GM23248 (cell line): ENCODE results near the gene AIF1. TPM values are rescaled to one million over a fixed set of nuclear protein-coding genes. Genes with fewer than 3 reads are reported as not detected.

ENCODE experiments used
- DNase-seq: peaks from one replicate; pipeline ENCODE4 v3.0.0-alpha.2; 2015
- H2AFZ ChIP-seq: fragments of 200-600 bp; sonication (generic); 2 replicates; pipeline ENCODE4 v1.6.1; 2016; ENCODE audit warnings: antibody characterized with exemption
- H3F3A ChIP-seq: fragments of 200-600 bp; sonication (generic); 2 replicates; pipeline ENCODE4 v1.6.1; 2016; ENCODE audit warnings: mild to moderate bottlenecking, antibody characterized with exemption, mixed run types; ENCODE audit not compliant: insufficient read depth
- H3K27ac ChIP-seq: fragments of 200-600 bp; sonication (generic); 2 replicates; pipeline ENCODE4 v1.5.1; 2016; ENCODE audit warnings: mild to moderate bottlenecking
- H3K27me3 ChIP-seq: fragments of 200-600 bp; sonication (generic); replicated peaks from 2 replicates; pipeline ENCODE4 v1.6.1; 2016; ENCODE audit warnings: mild to moderate bottlenecking; ENCODE audit not compliant: insufficient read depth
- H3K36me3 ChIP-seq: fragments of 200-600 bp; sonication (generic); 2 replicates; pipeline ENCODE4 v1.6.1; 2016; ENCODE audit warnings: low read depth, mild to moderate bottlenecking
- H3K4me1 ChIP-seq: fragments of 200-600 bp; sonication (generic); 2 replicates; pipeline ENCODE4 v1.6.1; 2016; ENCODE audit warnings: mild to moderate bottlenecking; ENCODE audit not compliant: insufficient read depth
- H3K4me2 ChIP-seq: fragments of 200-600 bp; sonication (generic); one replicate; pipeline ENCODE4 v1.6.1; 2016; ENCODE audit warnings: mild to moderate bottlenecking; ENCODE audit not compliant: unreplicated experiment
- H3K4me3 ChIP-seq: fragments of 200-600 bp; sonication (generic); 2 replicates; pipeline ENCODE4 v1.5.1; 2016; ENCODE audit warnings: mild to moderate bottlenecking
- H3K79me2 ChIP-seq: fragments of 200-600 bp; sonication (generic); 2 replicates; pipeline ENCODE4 v1.6.1; 2016; ENCODE audit warnings: mild to moderate bottlenecking; ENCODE audit not compliant: insufficient read depth
- H3K9ac ChIP-seq: fragments of 200-600 bp; sonication (generic); 2 replicates; pipeline ENCODE4 v1.6.1; 2016; ENCODE audit warnings: mild to moderate bottlenecking
- H3K9me2 ChIP-seq: fragments of 200-600 bp; sonication (generic); 2 replicates; pipeline ENCODE4 v1.6.1; 2016; ENCODE audit warnings: mixed run types, mild to moderate bottlenecking, moderate library complexity; ENCODE audit not compliant: insufficient read depth
- H3K9me3 ChIP-seq: fragments of 200-600 bp; sonication (generic); one replicate; pipeline ENCODE4 v1.6.1; 2017; ENCODE audit warnings: low read depth
- H4K20me1 ChIP-seq: fragments of 200-600 bp; sonication (generic); 2 replicates; pipeline ENCODE4 v1.6.0; 2016; ENCODE audit not compliant: insufficient read depth
- EZH2 ChIP-seq: fragments of 200-600 bp; sonication (generic); IDR thresholded peaks from 2 replicates; pipeline ENCODE4 v1.6.1; 2018; ENCODE audit warnings: antibody characterized with exemption, mild to moderate bottlenecking; ENCODE audit not compliant: insufficient read depth, poor library complexity, severe bottlenecking
- EZH2phosphoT487 ChIP-seq: fragments of 200-600 bp; sonication (generic); IDR thresholded peaks from 2 replicates; pipeline ENCODE4 v1.6.1; 2018; ENCODE audit warnings: antibody characterized with exemption, moderate library complexity, mild to moderate bottlenecking, low read depth; ENCODE audit not compliant: insufficient read depth
- WGBS, 2 experiments: methylation state at CpG; one replicate each; pipeline ENCODE4 v1.1.6; 2015 to 2017; ENCODE audit warnings: low lambda C conversion rate in 2 of 2, low coverage in 1 of 2; ENCODE audit errors: missing lambda C conversion rate in 2 of 2; 5-methylcytosine and 5-hydroxymethylcytosine counted together
- in situ Hi-C: fragments of 300-500 bp; cut with MboI; formaldehyde crosslinking; loops from 2 replicates; pipeline ENCODE4 v1.15.0; 2020
- polyA plus RNA-seq: library from polyadenylated mRNA; unstranded; fragments of >200 nt; fragmentation: Nextera tagmentation; extraction: Ambion mirVana; gene quantifications from 2 replicates; pipeline ENCODE4 v1.2.1, GENCODE V29; 2016
- total RNA-seq: library from RNA; depleted of rRNA; stranded (reverse); fragments of >200 nt; shearing (Covaris generic); gene quantifications from 2 replicates; pipeline ENCODE4 v1.2.3, GENCODE V29; 2014

Gene AIF1
- total and polyA plus RNA-seq, 2 experiments from 2014 or later = not detected

GRCh38 chr6:31622684-31623091 lies 7.7 kb downstream of the AIF1 start:
- no peaks in the 10 kb centered on the region for H3K9me2 ChIP-seq
- H3K27me3 ChIP-seq = no peaks in the 10 kb centered on the region
- H4K20me1 ChIP-seq = peaks cover 7% of the 10 kb centered on the region; the same call in 1 of the 2 replicates
- no peak overlapping the region for H2AFZ ChIP-seq
- peaks cover 46% of the 10 kb centered on the region for H3K36me3 ChIP-seq
- WGBS, 2 experiments = 63% methylated on average over 10 of the region's 10 CpGs
- peaks cover 72% of the 10 kb centered on the region for H3K79me2 ChIP-seq
- H3K9me3 ChIP-seq = no peaks in the 10 kb centered on the region
- H3K4me2 ChIP-seq = peak overlapping the region; percentile 99
- peak overlapping the region; percentile 95 for H3K4me3 ChIP-seq
- in situ Hi-C loops = no loop called here
- DNase-seq = no peak
- peak overlapping the region; percentile 99 for H3K9ac ChIP-seq
- H3F3A ChIP-seq = peaks cover 20% of the 10 kb centered on the region
- TF ChIP-seq EZH2phosphoT487 (no peak), EZH2 (no peak)
- 0 out of 2 replicates have a peak, but pooled peaks cover 14% of the 10 kb centered on the region for H3K4me1 ChIP-seq
- peak overlapping the region; percentile 97; the same call in 1 of the 2 replicates for H3K27ac ChIP-seq

- Histone ChIP-seq H3K9me2 (no peaks in the 10 kb centered on the region), H3K4me3 (no peak overlapping the region), H4K20me1 (peaks cover 7% of the 10 kb centered on the region; the same call in 1 of the 2 replicates), H3K36me3 (peaks cover 59% of the 10 kb centered on the region), H3F3A (peaks cover 28% of the 10 kb centered on the region), H3K4me2 (no peak overlapping the region), H3K4me1 (0 out of 2 replicates have a peak, but pooled peaks cover 14% of the 10 kb centered on the region), H3K9me3 (no peaks in the 10 kb centered on the region), H3K27ac (no peak overlapping the region), H3K27me3 (no peaks in the 10 kb centered on the region), H3K79me2 (peaks cover 86% of the 10 kb centered on the region), H2AFZ (no peak overlapping the region), H3K9ac (no peak overlapping the region)
- WGBS, 2 experiments = 87 to 89% methylated on average over 10 of the region's 10 CpGs
- no peak for DNase-seq
- TF ChIP-seq EZH2phosphoT487 (no peak), EZH2 (no peak)
- in situ Hi-C loops = no loop called here
Observed at GRCh38 chr6:31624070-31624469, 9.0 kb downstream of the AIF1 start.

- DNase-seq = no peak
- no peak for TF ChIP-seq EZH2
- no peak for TF ChIP-seq EZH2phosphoT487
Observed at GRCh38 chr6:31626952-31627351, 11.9 kb downstream of the AIF1 start.

GRCh38 chr6:31627690-31628287 lies 12.8 kb downstream of the AIF1 start:
- peaks cover 31% of the 10 kb centered on the region; the same call in 1 of the 2 replicates for H3F3A ChIP-seq
- H3K9me3 ChIP-seq = no peaks in the 10 kb centered on the region
- no peak overlapping the region for H3K27ac ChIP-seq
- 95 to 97% methylated on average over 19 of the region's 19 CpGs for WGBS, 2 experiments
- no peak for DNase-seq
- H3K79me2 ChIP-seq = peaks cover 99% of the 10 kb centered on the region
- no peaks in the 10 kb centered on the region for H3K9me2 ChIP-seq
- H3K27me3 ChIP-seq = no peaks in the 10 kb centered on the region
- H4K20me1 ChIP-seq = peaks cover 4% of the 10 kb centered on the region; the same call in 1 of the 2 replicates
- H3K36me3 ChIP-seq = peaks cover 92% of the 10 kb centered on the region
- no peak for TF ChIP-seq EZH2
- TF ChIP-seq EZH2phosphoT487 = no peak
- H3K4me3 ChIP-seq = no peak overlapping the region
- no peak overlapping the region for H2AFZ ChIP-seq
- H3K4me2 ChIP-seq = no peak overlapping the region
- H3K9ac ChIP-seq = no peak overlapping the region
- 0 out of 2 replicates have a peak, but pooled peaks cover 2% of the 10 kb centered on the region for H3K4me1 ChIP-seq
- in situ Hi-C loops = no loop called here

More at GRCh38 chr6:31626952-31627351, 11.9 kb downstream of the AIF1 start:
- Histone ChIP-seq H3K79me2 (peaks cover 99% of the 10 kb centered on the region), H3K4me2 (no peak overlapping the region), H3K9me2 (no peaks in the 10 kb centered on the region), H4K20me1 (peaks cover 7% of the 10 kb centered on the region; the same call in 1 of the 2 replicates), H3K9ac (no peak overlapping the region), H3K36me3 (peaks cover 87% of the 10 kb centered on the region), H3K27ac (no peak overlapping the region), H3F3A (0 out of 2 replicates have a peak, but pooled peaks cover 24% of the 10 kb centered on the region), H3K9me3 (no peaks in the 10 kb centered on the region), H3K4me3 (no peak overlapping the region), H2AFZ (no peak overlapping the region), H3K27me3 (no peaks in the 10 kb centered on the region), H3K4me1 (0 out of 2 replicates have a peak, but pooled peaks cover 11% of the 10 kb centered on the region)
- in situ Hi-C loops = no loop called here
- 96 to 100% methylated on average over 2 to 10 of the region's 10 CpGs for WGBS, 2 experiments
